Panc1 (cell line): ENCODE measurements around the gene SLC37A1. TPM values are rescaled to one million over a fixed set of nuclear protein-coding genes. Genes with fewer than 3 reads are reported as not detected.

Source experiments
- ATAC-seq: fragments of 200-7000 bp; cut with Tn5 transposase; 2 replicates; pipeline ENCODE4 v1.9.1; 2020; ENCODE audit warnings: mild to moderate bottlenecking, moderate library complexity
- BruUV-seq: library from RNA; stranded (reverse); fragments of 400-500 nt; replicated peaks from 2 replicates; lab custom pipeline; 2021; lab: Mats Ljungman, UMichigan
- CTCF ChIA-PET: fragments of 300-600 bp; sonication (Branson Sonifier 250); formaldehyde crosslinking; loops from one replicate; lab custom pipeline; 2022; ENCODE audit warnings: antibody characterized with exemption; lab: Charles Lee
- POLR2A ChIA-PET: fragments of 300-600 bp; sonication (Branson Sonifier 250); formaldehyde crosslinking; loops from one replicate; lab custom pipeline; 2022; ENCODE audit warnings: antibody characterized with exemption; lab: Charles Lee
- DNase-seq: peaks from one replicate; pipeline ENCODE4 v3.0.0-alpha.2; 2010; ENCODE audit warnings: low read depth, low spot score
- H3K27ac ChIP-seq: 2 replicates; pipeline ENCODE4 v1.5.1; 2011; ENCODE audit warnings: mild to moderate bottlenecking, low read length, inconsistent platforms
- H3K27me3 ChIP-seq: fragments of 200-500 bp; sonication (Bioruptor generic); 2 replicates; pipeline ENCODE4 v1.6.0; 2014; ENCODE audit warnings: low read length, inconsistent platforms; ENCODE audit not compliant: control insufficient read depth, insufficient read depth
- H3K36me3 ChIP-seq: fragments of 200-500 bp; sonication (Bioruptor generic); 2 replicates; pipeline ENCODE4 v1.5.1; 2014; ENCODE audit warnings: inconsistent platforms, mild to moderate bottlenecking, low read length, moderate library complexity; ENCODE audit not compliant: control insufficient read depth, insufficient read depth
- H3K4me1 ChIP-seq: 2 replicates; pipeline ENCODE4 v1.5.1; 2011; ENCODE audit warnings: inconsistent platforms, mild to moderate bottlenecking, low read length, moderate library complexity; ENCODE audit not compliant: control insufficient read depth, insufficient read depth
- H3K4me3 ChIP-seq, 2 experiments: 2 replicates each; pipeline ENCODE4 v1.5.1; 2011 to 2012; ENCODE audit warnings: low read depth in 2 of 2, low read length in 2 of 2, mild to moderate bottlenecking in 2 of 2, inconsistent platforms in 1 of 2, moderate library complexity in 1 of 2
- H3K9me3 ChIP-seq: fragments of 200-500 bp; sonication (Bioruptor generic); 2 replicates; pipeline ENCODE4 v1.5.1; 2014; ENCODE audit warnings: low read depth, mild to moderate bottlenecking, inconsistent platforms, low read length, moderate library complexity; ENCODE audit not compliant: control insufficient read depth, insufficient read depth
- CTCF ChIP-seq: fragments of 450-650 bp; IDR thresholded peaks from 2 replicates; pipeline ENCODE4 v1.5.1; 2017; ENCODE audit warnings: mild to moderate bottlenecking
- POLR2AphosphoS5 ChIP-seq: IDR thresholded peaks from 2 replicates; pipeline ENCODE4 v1.6.1; 2012; ENCODE audit warnings: mild to moderate bottlenecking, low read depth, low read length, moderate library complexity
- REST ChIP-seq, 2 experiments: IDR thresholded peaks; 2 replicates each; pipeline ENCODE4 v1.6.1; 2011 to 2012; ENCODE audit warnings: low read depth in 2 of 2, control low read depth in 1 of 2, low read length in 1 of 2, mild to moderate bottlenecking in 1 of 2, moderate library complexity in 1 of 2; ENCODE audit not compliant: insufficient read depth in 1 of 2
- SIN3A ChIP-seq: IDR thresholded peaks from 2 replicates; pipeline ENCODE4 v1.6.1; 2012; ENCODE audit warnings: low read depth, mild to moderate bottlenecking, low read length, moderate library complexity, borderline replicate concordance; ENCODE audit not compliant: insufficient read depth
- TCF7L2 ChIP-seq: IDR thresholded peaks from 2 replicates; pipeline ENCODE4 v1.6.1; 2011; ENCODE audit warnings: mild to moderate bottlenecking, low read depth, low read length, inconsistent platforms
- in situ Hi-C: cut with HindIII; loops from 2 replicates; pipeline ENCODE4 v1.10.0; 2016; ENCODE audit warnings: low sequenced_read_pairs, low pct_unique_long_range_greater_than_20kb
- intact Hi-C: fragments of 100-400 bp; cut with micrococcal nuclease; formaldehyde crosslinking; loops from one replicate; pipeline ENCODE4 v1.10.0; 2022; ENCODE audit not compliant: unreplicated experiment
- total RNA-seq: library from RNA; stranded (reverse); gene quantifications from one replicate; pipeline ENCODE4 v1.2.1, GENCODE V29; 2021; ENCODE audit not compliant: unreplicated experiment

Gene SLC37A1
- total RNA-seq, 1 experiment from 2014 or later, result 7.7 TPM

- POLR2A ChIA-PET, result no interaction called here
- intact Hi-C loops (no loop called here), in situ Hi-C loops (no loop called here)
- Histone ChIP-seq H3K9me3 (peaks cover 7% of the 10 kb centered on the region; the same call in 1 of the 2 replicates), H3K27ac (no peak overlapping the region), H3K36me3 (no peaks in the 10 kb centered on the region; the same call in 1 of the 2 replicates), H3K27me3 (no peaks in the 10 kb centered on the region), H3K4me1 (no peaks in the 10 kb centered on the region), H3K4me3 (no peak overlapping the region)
- CTCF ChIA-PET, result no interaction called here
- DNase-seq (no peak), ATAC-seq (no peak)
- TF ChIP-seq TCF7L2, result no peak
- BruUV-seq, result no TSS peak
These were observed 60.8 kb downstream of the SLC37A1 start for GRCh38 chr21:42574234-42575027.

- TF ChIP-seq SIN3A, result no peak
- no peak for TF ChIP-seq TCF7L2
- no peak for TF ChIP-seq REST (IDR thresholded peaks at IDR 0.05; ENCODE audit: insufficient read depth in 1 of 2, low read depth in 2 of 2, low read length in 1 of 2)
- no peak for TF ChIP-seq POLR2AphosphoS5
- no peak for TF ChIP-seq CTCF
- CTCF ChIA-PET, result no interaction called here
- no peak for DNase-seq
- ATAC-seq, result no peak
- POLR2A ChIA-PET, result no interaction called here
- Histone ChIP-seq H3K4me3 (no peak overlapping the region), H3K36me3 (no peaks in the 10 kb centered on the region; the same call in 1 of the 2 replicates), H3K27ac (no peak overlapping the region), H3K9me3 (peaks cover 7% of the 10 kb centered on the region; the same call in 1 of the 2 replicates), H3K27me3 (no peaks in the 10 kb centered on the region), H3K4me1 (no peaks in the 10 kb centered on the region)
- no TSS peak for BruUV-seq
- in situ Hi-C loops (no loop called here), intact Hi-C loops (no loop called here)
These were observed 61.5 kb downstream of the SLC37A1 start for GRCh38 chr21:42575111-42575510.

GRCh38 chr21:42576639-42577038 lies 63.0 kb downstream of the SLC37A1 start:
- peaks cover 7% of the 10 kb centered on the region; the same call in 1 of the 2 replicates for H3K9me3 ChIP-seq
- CTCF ChIA-PET, result no interaction called here
- no peak overlapping the region for H3K4me3 ChIP-seq
- POLR2A ChIA-PET, result no interaction called here
- H3K36me3 ChIP-seq, result no peaks in the 10 kb centered on the region; the same call in 1 of the 2 replicates
- H3K27ac ChIP-seq, result no peak overlapping the region
- ATAC-seq (no peak), DNase-seq (no peak)
- in situ Hi-C loops (no loop called here), intact Hi-C loops (no loop called here)
- no peak for TF ChIP-seq TCF7L2
- no peak for TF ChIP-seq SIN3A
- no peak for TF ChIP-seq REST (IDR thresholded peaks at IDR 0.05; ENCODE audit: insufficient read depth in 1 of 2, low read depth in 2 of 2, low read length in 1 of 2)
- TF ChIP-seq CTCF, result no peak
- TF ChIP-seq POLR2AphosphoS5, result no peak
- no TSS peak for BruUV-seq
- H3K4me1 ChIP-seq, result no peaks in the 10 kb centered on the region
- no peaks in the 10 kb centered on the region for H3K27me3 ChIP-seq
